GM19193 (cell line): ENCODE measurements around the gene DPEP2.

ENCODE experiments used
- POLR2A ChIP-seq: IDR thresholded peaks from 4 replicates; pipeline ENCODE4 v1.6.1; 2011; ENCODE audit not compliant: insufficient read depth, insufficient read length; ENCODE audit errors: extremely low read depth

DPEP2 gene

DNA sequence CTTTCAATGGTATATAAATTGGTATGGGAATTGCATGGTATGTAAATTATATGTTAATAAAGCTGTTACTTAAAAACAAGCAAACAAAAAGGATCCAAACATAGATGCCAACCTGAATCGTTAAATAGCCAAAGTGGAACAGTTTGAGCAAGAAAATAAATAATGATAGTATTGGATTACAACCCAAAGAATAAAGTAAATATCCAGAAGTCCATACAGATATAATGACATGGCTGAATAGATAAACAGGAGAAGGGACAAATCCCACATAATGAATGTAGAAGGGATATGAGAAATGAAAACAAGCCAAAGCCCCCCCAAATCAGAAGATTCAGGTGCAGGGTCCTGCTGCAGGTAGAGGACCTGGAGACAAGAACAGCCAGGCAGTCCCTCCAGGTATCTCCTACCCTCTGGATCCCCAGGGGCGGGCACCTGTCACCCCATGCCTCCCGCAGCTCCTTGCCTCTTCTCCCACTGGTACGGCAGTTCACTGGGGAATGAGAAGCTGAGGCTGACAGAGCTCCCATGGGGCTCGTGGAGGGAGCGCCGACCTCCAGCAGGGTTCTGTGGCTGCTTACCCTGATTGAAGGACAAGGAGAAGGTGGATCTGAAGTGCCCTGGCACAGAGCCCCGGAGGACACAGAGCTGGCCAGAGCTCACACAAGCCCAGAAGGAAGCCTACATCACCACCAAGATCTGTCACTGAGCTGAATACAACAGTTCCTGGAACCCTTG, 45.5 kb downstream of the DPEP2 start:
- no peak for TF ChIP-seq POLR2A

DNA sequence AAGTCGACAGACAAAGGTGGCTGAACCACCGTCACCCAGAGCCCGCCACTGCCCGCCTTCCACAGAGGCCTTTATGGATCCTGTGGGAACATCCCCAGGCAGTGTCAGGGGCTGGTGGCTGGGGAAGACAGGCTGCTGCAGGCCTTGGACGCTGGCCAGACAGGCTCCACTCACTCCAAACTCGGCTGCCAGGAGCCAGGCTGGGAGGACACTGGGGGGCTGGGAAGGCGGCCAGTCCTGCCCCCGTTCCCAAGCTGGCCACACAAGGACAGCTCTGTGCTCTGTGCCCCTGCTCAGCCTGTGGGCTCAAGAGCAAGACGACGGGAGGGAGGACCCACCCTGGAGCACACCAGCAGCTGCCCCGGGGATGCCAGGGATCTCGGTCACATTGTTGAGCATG, 47.8 kb downstream of the DPEP2 start:
- no peak for TF ChIP-seq POLR2A

DNA sequence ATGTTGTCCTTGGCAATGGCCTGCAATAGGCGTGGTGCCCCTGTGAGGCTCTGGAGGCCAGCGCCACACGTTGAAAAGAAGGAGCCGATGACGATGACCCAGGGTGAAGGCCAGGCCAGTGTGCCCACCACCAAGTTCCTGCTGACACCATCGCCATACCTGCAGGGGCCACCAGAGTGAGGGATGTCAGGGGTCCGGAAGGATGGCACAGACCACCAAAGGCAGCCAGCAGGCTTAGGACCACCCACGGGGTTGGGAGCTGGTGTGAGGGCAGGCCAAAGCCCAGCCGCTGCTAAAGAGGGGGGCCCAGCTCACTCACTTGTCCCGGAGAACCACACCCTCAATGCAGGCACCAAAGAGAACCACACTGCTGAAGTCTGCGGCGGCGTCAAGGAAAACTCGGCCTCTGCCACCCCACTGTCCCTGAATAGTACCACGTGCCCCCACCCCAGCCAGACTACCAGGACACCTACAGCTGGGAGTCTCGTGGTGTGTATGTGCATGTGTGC, 48.9 kb downstream of the DPEP2 start:
- no peak for TF ChIP-seq POLR2A

GRCh38 chr16:67949645-67950044, 49.6 kb downstream of the DPEP2 start:
- no peak for TF ChIP-seq POLR2A

DNA sequence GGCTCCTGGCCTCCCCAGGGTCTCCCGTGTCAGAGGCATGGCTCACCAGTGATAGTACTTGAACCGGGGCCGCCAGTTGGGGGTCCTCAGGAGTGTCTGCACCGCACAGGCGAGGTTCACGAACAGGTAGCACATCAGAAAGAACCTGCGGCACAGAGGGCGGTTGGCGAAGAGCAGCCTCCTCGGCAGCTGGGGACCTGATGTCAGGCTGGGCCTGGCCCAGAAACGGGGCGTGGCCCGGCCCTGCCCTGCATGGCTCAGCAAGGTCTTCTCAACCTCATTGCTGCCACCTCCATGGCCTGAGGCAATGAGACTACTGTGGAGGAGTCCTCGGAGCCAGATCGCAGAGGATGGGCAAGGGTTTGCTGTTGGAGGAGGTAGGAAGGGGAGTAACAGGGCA, 51.3 kb downstream of the DPEP2 start:
- TF ChIP-seq POLR2A: no peak

DNA sequence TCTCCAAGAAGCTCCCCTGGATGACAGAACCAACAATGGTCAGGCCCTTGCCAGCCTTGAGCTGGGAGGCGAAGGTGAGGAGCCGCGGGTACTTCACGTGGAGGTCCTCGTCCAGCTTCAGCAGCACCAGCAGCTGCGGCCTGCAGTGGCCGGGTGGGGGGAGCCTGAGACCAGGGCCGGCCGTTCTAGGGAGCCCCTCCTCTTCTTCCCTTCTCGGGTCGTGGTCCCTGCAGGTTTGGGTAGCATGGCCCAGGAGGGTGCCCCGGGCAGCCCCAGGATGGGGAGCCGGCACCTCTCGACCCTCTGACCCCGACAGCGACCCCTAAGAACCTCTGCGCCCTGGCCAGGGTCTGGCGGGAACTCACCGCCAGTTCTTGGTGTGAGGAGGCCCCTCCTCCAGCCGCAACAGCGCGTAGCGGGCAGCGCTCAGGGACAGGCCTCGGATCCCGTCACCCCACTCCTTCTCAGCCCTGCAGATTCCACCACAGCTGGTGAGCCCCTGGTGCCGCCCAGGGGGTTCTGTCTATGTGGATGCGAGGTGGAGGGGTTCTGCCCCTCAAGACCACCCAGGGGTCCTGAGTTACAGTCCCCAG, 52.2 kb downstream of the DPEP2 start:
- TF ChIP-seq POLR2A: no peak

DNA sequence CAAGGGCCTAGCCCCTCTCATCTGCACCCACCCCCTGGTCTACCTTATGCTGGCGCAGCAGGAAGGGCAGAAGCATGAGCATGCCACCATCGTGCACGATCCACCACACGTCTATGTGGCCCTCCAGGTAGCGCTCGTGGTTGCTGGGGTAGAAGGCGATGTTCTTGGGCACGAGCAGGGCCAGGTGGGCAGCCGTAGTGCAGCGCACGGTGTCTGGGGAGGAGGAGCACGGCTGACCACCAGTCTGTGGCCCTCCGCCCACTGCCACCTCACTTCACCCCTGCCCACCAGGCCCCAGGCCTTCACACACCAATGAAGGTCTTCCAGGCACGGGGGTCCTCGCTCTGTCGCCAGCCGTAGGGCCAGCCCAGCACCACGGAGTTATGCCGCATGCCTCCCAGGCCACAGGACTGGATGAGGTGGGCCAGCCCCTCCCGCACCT, 53.1 kb downstream of the DPEP2 start:
- TF ChIP-seq POLR2A: no peak

DNA sequence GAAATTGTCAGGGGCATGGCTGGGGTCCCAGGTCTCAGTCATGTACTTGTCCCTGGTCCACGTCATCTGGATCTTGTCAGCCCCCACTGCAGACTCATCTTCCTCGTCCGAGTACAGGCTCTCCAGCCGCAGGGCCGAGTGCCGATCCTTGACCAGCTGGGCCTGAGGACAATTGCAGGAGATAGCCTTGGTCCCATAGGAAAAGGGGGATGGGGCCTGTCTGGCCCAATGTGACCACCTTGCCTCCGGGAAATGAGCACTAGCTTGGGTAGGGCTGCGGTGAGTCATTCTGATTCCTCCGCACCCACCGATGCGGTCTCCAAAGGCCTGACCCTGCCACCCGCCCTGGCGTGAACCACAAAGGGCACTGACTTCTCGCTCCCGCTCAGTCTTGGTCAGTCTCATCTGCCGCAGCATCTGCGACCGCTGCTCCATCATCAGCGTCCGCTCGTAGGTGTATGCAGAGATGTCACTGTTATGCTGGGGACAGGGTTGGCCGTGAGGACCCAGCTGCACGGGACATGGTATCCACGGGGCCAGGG, 53.8 kb downstream of the DPEP2 start:
- no peak for TF ChIP-seq POLR2A

DNA sequence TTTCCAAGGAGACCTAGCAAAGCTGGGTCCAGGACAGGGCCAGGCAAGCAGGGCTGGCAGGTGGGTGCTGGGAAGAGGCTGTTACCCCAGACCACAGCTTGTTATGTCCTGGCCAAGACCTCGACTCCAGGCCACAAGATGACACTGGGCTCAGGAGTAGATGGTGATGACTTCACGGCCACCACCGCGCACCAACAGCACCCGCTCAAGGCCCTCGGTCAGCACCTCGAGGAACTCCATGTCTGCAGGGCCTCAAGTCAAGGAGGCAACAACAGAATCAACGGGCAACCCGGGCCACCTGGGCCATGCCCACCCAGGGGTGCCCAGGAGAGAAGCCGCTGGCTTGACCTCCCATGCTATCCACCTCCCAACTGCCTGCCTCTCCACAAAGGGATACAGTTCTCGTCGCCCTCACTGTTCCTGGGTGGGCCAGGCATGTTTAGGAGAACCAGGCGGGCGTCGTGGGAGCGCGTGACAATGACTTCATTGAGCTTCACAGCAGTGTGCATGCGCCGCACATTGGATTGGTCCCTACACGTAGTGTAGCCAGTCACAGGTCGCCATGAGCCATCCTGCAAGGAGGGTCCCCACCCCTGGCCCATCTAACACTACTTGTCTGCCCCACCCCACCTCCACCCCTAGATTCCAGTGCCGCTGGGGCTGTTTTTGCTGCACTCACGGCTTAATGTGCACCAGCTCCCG, 54.4 kb downstream of the DPEP2 start:
- TF ChIP-seq POLR2A: no peak

GRCh38 chr16:67943619-67944504, 55.4 kb downstream of the DPEP2 start, which contains the start of gene LCAT:
TSS of gene LCAT (minus strand) at chr16:67944120. CDS start at chr16:67944101, 19 bp downstream.
- TF ChIP-seq POLR2A: peak; percentile 7

DNA sequence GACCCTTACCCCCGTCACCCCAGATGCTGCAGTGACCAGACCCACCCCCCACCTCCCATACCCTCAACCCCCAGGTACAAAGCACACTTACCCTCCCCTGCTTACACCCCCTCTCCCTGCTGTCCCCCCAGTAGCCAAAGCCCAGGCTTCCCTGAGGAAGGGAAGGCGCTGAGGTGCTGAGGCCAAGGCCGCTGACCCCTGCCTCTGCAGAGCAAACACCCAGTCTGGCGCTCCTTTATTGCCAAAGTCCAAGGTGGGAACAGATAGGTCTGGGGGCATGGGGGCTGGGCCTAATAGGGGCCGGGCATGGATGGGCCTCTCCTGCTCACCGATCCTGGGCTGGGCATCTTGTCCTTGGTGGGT, 56.0 kb downstream of the DPEP2 start:
- no peak for TF ChIP-seq POLR2A

DNA sequence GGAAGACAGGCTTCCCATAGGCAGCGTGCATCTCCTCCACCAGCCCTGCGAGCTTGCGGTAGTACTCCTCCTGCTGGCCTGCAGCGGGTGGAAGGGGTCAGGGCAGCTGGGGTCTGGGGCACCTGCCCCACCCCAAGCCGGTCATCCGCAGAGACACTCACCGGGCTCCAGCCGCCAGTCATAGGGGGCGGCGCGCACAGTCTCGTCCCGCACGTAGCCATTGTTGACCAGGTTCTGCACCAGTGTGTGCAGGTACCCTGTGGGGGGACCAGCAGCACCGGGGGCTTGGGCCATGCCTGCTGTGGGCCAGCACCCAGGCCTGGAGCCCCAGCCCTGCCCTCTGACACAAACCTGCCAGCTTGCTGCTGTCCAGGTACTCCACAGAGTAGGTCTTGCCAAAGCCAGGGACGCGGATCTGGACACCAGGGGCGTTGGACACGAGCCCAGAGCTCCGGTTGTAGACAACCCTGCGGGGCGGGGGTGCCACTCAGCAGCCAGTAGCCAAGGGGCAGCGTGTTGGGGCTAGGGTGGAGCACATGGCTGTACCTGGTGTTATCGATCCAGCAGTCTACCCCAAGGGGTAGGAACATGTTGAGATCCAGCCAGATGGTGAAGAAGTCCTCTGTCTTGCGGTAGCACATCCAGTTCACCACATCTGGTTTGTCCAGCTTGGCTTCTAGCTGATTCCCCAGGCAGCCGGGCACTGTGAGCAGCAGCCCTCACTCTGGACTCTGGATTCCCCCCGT, 56.6 kb downstream of the DPEP2 start:
- no peak for TF ChIP-seq POLR2A

GRCh38 chr16:67942200-67942509, 57.1 kb downstream of the DPEP2 start:
- TF ChIP-seq POLR2A: no peak
